Chondrocyte (in vitro differentiated cells): ENCODE data around the gene PLEKHA5. TPM values are rescaled to one million over a fixed set of nuclear protein-coding genes. Genes with fewer than 3 reads are reported as not detected.

Experiments
- DNase-seq: peaks from one replicate; pipeline ENCODE4 v3.0.0; 2021; ENCODE audit warnings: mixed read lengths, low spot score
- H3K27ac Mint-ChIP-seq: one replicate; pipeline ENCODE4 v1.8.0; 2021; ENCODE audit warnings: mild to moderate bottlenecking, moderate library complexity, mixed read lengths; ENCODE audit not compliant: unreplicated experiment
- H3K27me3 Mint-ChIP-seq: 2 replicates; pipeline ENCODE4 v1.8.0; 2021; ENCODE audit warnings: low read depth, mixed read lengths
- H3K36me3 Mint-ChIP-seq: 2 replicates; pipeline ENCODE4 v1.8.0; 2021; ENCODE audit warnings: low read depth, mixed read lengths
- H3K4me1 Mint-ChIP-seq: 2 replicates; pipeline ENCODE4 v1.8.0; 2021; ENCODE audit warnings: low read depth, mild to moderate bottlenecking, mixed read lengths
- H3K4me3 Mint-ChIP-seq: one replicate; pipeline ENCODE4 v1.8.0; 2021; ENCODE audit warnings: mild to moderate bottlenecking, moderate library complexity, mixed read lengths; ENCODE audit not compliant: unreplicated experiment
- H3K9me3 Mint-ChIP-seq: 2 replicates; pipeline ENCODE4 v1.8.0; 2021; ENCODE audit warnings: low read depth, mixed read lengths
- CTCF ChIP-seq: fragments of 200-600 bp; sonication (generic); IDR thresholded peaks from 2 replicates; pipeline ENCODE4 v1.5.0; 2021; ENCODE audit warnings: antibody characterized with exemption, mild to moderate bottlenecking, moderate library complexity
- total RNA-seq: library from RNA; stranded (reverse); gene quantifications from 3 replicates; pipeline ENCODE4 v1.2.1, GENCODE V29; 2021

Gene PLEKHA5
- total RNA-seq, 1 donor from 2014 or later: 8.9 TPM

GRCh38 chr12:19208456-19208855 lies 78.9 kb downstream of the PLEKHA5 start:
- Mint-ChIP-seq H3K9me3 (peaks cover 4% of the 10 kb centered on the region), H3K4me1 (peaks cover 10% of the 10 kb centered on the region), H3K36me3 (peaks cover 2% of the 10 kb centered on the region), H3K27ac (no peak overlapping the region), H3K4me3 (no peak overlapping the region), H3K27me3 (no peaks in the 10 kb centered on the region)
- no peak for DNase-seq
- no peak for TF ChIP-seq CTCF

GRCh38 chr12:19209661-19210060 lies 80.1 kb downstream of the PLEKHA5 start:
- DNase-seq: no peak
- Mint-ChIP-seq H3K4me1 (peaks cover 10% of the 10 kb centered on the region), H3K4me3 (no peak overlapping the region), H3K27ac (no peak overlapping the region), H3K9me3 (peaks cover 4% of the 10 kb centered on the region), H3K27me3 (no peaks in the 10 kb centered on the region), H3K36me3 (peaks cover 2% of the 10 kb centered on the region)
- TF ChIP-seq CTCF: no peak

DNA sequence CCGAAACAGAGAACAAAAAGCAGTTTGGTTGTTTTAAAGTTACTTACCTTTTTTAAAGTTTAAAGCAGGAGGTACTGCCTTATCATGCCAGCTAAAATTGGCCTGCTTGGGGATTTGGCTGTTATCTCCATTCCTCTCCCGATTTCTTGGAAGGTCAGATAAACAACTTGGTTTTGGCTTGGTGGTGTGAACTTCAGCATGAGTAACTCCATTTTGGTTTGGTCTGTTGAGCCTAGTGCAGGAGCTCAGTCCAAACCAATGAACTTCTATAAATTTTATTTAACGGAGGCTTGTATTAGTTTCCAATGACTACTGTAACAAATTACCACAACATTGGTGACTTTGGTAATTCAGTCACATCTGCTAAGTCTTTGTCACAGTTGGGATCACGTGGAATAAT lies 82.3 kb downstream of the PLEKHA5 start:
- DNase-seq: no peak
- H3K27ac Mint-ChIP-seq: no peak overlapping the region
- peaks cover 5% of the 10 kb centered on the region for H3K4me1 Mint-ChIP-seq
- no peak overlapping the region for H3K4me3 Mint-ChIP-seq
- H3K36me3 Mint-ChIP-seq: peaks cover 2% of the 10 kb centered on the region
- TF ChIP-seq CTCF: no peak
- H3K27me3 Mint-ChIP-seq: no peaks in the 10 kb centered on the region
- H3K9me3 Mint-ChIP-seq: peaks cover 4% of the 10 kb centered on the region

DNA sequence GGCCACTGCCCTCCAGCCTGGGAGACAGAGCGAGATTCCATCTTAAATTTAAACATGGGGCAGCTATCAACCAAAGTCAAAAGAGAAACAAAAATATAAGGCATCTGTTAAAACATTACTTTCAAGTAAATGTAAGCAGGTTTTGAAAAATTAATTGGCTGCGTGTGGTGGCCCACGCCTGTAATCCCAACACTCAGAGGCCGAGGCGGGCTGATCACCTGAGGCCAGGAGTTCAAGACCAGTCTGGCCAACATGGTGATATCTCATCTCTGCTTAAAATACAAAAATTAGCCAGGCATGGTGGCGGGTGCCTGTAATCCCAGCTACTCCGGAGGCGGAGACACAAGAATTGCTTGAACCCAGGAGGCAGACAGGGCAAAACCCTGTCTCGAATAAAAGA lies 82.7 kb downstream of the PLEKHA5 start:
- DNase-seq: no peak
- peaks cover 5% of the 10 kb centered on the region for H3K4me1 Mint-ChIP-seq
- H3K27ac Mint-ChIP-seq: no peak overlapping the region
- no peaks in the 10 kb centered on the region for H3K27me3 Mint-ChIP-seq
- H3K4me3 Mint-ChIP-seq: no peak overlapping the region
- TF ChIP-seq CTCF: no peak
- peaks cover 2% of the 10 kb centered on the region for H3K36me3 Mint-ChIP-seq
- peaks cover 4% of the 10 kb centered on the region for H3K9me3 Mint-ChIP-seq

DNA sequence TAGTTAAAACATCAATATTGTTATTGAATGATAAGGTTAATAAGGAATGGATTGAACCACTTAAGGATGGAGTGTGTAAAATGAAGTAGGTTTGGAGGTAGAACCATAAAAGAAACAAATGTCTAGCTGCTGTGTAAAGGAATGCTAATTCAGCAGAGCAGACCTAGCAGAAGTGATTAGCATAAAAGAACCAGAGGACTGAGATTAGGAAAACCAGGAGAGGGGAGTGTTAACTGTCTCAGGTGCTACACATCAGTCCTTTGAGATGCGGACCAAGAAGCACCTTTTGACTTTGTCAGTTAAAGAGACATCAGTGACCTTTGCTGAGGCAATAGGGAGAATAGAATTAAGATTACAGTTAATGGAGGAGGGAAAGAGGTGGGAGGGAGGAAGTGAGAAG lies 84.5 kb downstream of the PLEKHA5 start:
- Mint-ChIP-seq H3K4me1 (no peaks in the 10 kb centered on the region), H3K27ac (no peak overlapping the region), H3K36me3 (peaks cover 2% of the 10 kb centered on the region), H3K9me3 (peaks cover 4% of the 10 kb centered on the region), H3K27me3 (no peaks in the 10 kb centered on the region), H3K4me3 (no peak overlapping the region)
- TF ChIP-seq CTCF: no peak
- DNase-seq: no peak
